Smooth muscle cell of bladder (primary cell): Measurements from ENCODE around the gene ARID3A. TPM values are rescaled to one million over a fixed set of nuclear protein-coding genes. Genes with fewer than 3 reads are reported as not detected.

ENCODE experiments used
- total RNA-seq: library from RNA; depleted of rRNA; stranded (reverse); fragments of >200 nt; gene quantifications from 2 replicates; pipeline ENCODE4 v1.2.3, GENCODE V29; 2014

Gene ARID3A, protein sequence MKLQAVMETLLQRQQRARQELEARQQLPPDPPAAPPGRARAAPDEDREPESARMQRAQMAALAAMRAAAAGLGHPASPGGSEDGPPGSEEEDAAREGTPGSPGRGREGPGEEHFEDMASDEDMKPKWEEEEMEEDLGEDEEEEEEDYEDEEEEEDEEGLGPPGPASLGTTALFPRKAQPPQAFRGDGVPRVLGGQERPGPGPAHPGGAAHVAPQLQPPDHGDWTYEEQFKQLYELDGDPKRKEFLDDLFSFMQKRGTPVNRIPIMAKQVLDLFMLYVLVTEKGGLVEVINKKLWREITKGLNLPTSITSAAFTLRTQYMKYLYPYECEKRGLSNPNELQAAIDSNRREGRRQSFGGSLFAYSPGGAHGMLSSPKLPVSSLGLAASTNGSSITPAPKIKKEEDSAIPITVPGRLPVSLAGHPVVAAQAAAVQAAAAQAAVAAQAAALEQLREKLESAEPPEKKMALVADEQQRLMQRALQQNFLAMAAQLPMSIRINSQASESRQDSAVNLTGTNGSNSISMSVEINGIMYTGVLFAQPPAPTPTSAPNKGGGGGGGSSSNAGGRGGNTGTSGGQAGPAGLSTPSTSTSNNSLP
- 16.9 and 22.2 TPM in 2 replicates for total RNA-seq

DNA sequence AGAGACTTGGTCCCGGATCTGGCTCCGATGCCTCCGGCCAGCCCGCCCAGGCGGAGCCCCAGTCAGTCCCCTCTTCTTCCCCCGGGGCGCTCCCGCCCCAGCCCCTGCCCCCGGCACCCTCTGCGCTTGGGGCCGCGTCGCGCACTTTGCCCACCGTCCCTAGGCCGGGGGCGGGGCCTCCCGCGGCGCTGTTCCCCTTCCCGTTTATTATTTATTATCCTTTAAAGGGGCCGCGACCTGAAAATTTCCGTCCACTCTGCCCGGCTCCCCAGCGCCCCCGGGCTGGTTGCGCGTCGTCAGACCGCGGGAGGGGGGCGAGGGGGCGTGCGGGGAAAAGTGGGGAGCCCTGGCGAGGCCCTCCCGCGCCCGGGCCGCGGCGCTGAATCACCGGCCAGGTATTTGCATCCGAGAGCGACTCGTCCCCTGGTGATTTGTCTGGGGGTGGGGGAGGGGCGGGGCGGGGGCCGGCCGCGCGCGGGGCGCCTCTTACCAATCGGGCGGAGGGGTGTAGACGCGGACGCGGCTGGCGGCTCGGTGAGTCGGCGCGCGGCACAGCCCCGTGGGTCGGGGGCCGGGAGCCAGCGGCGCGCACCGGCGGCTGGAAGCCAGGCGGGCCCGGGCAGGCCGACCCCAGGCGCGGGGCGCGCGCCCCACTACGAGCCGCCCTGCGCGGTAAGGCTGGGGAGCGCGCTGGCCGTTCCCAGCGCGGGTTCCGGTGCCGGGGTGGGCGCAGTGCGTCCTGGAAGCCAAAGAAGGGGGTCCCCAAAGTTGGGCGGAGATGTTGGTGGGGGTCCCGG, at the start of gene ARID3A:
Gene ARID3A (plus strand): TSS at position 510 of the 797 bp plus-strand sequence. CDS start 3,494 bp downstream, outside the sequence.

DNA sequence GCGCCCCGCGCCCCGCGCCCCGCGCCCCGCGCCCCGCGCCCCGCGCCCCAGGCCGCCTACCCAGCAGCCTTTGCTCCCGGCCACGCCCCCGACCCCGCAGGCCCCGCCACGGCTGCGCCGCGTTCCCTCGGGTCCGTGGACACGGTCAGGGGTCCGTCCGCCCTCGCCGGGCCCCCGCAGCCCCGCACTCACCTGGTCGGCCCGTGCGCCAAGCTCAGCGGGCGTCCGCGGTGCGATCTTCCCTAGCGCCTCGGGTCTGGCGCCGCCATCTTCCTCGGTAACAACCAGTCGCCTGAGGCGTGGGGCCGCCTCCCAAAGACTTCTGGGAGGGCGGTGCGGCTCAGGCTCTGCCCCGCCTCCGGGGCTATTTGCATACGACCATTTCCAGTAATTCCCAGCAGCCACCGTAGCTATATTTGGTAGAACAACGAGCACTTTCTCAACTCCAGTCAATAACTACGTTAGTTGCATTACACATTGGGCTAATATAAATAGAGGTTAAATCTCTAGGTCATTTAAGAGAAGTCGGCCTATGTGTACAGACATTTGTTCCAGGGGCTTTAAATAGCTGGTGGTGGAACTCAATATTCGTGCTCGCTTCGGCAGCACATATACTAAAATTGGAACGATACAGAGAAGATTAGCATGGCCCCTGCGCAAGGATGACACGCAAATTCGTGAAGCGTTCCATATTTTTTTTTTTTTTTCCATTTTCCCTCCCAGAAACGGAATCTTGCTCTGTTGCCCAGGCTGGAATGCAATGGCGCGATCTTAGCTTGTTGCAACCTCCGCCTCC, 32.7 kb upstream of the ARID3A start, which contains the start of the genes MED16 and RNU6-9:
Gene MED16 (minus strand): TSS at position 294 of the 796 bp plus-strand sequence. CDS start 2,056 bp downstream, outside the sequence.
Gene RNU6-9 (plus strand): TSS at position 591 of the 796 bp plus-strand sequence.

DNA sequence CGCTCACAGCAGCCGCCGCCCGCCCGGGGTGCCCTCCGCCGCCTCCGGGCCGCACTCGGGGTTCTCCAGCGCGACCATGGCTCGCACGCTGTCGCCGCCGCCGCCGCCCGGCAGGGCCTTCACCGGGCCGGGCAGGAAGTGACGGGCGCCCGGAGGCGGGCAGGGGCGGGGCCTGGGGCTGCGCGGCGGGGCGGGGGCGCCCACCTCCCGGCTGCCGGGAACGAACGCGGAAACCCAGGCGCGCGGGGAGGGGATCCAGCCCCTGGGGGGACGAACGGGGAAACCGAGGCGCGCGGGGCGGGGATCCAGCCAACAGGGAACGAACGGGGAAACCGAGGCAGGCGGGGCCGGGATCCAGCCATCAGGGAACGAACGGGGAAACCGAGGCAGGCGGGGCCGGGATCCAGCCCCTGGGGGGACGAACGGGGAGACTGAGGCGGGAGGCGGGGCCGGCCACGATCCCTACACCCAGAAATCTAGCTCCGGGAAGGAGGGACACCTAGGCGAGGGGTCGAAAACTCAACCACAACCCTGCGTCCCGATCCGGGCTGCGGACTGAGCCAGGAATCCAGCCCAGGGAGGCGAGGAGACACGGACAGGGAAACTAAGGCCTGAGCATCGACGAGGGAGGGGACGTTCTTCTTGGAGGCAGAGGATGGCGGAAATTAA, 12.6 kb upstream of the ARID3A start, which contains the start of gene R3HDM4:
Gene R3HDM4 (minus strand): TSS at position 140 of the 669 bp plus-strand sequence. CDS start 62 bp downstream, at position 78.

DNA sequence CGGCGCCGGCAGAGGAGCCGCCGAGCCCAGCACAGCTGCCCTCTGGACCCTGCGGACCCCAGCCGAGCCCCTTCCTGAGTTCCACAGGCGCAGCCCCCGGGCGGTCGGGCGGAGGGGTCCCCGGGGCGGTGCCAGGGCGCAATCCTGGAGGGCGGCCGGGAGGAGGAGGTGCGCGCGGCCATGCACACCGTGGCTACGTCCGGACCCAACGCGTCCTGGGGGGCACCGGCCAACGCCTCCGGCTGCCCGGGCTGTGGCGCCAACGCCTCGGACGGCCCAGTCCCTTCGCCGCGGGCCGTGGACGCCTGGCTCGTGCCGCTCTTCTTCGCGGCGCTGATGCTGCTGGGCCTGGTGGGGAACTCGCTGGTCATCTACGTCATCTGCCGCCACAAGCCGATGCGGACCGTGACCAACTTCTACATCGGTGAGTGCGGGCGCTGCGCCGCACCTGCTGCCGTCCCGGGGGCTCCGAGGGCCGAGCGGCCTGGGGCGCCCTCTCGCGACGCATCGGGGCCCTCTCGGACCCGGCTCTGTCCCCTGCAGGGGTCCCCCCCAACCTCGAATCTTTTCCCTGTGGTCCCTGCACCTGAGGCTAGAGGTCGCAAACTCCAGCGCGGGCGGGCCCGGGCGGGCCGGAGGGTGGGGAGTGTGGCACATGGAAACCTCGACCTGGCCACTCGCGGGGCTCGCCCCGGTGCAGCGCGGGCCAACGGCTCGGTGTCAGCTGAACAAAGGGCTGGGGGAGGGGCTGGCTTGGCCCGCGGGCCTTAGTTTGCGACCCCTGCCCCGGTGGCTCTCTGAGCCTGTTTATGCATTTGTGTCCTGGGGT, 8.3 kb upstream of the ARID3A start, which contains the start of gene KISS1R:
Gene KISS1R (plus strand): TSS at position 11 of the 829 bp plus-strand sequence. CDS start 170 bp downstream, at position 181.

DNA sequence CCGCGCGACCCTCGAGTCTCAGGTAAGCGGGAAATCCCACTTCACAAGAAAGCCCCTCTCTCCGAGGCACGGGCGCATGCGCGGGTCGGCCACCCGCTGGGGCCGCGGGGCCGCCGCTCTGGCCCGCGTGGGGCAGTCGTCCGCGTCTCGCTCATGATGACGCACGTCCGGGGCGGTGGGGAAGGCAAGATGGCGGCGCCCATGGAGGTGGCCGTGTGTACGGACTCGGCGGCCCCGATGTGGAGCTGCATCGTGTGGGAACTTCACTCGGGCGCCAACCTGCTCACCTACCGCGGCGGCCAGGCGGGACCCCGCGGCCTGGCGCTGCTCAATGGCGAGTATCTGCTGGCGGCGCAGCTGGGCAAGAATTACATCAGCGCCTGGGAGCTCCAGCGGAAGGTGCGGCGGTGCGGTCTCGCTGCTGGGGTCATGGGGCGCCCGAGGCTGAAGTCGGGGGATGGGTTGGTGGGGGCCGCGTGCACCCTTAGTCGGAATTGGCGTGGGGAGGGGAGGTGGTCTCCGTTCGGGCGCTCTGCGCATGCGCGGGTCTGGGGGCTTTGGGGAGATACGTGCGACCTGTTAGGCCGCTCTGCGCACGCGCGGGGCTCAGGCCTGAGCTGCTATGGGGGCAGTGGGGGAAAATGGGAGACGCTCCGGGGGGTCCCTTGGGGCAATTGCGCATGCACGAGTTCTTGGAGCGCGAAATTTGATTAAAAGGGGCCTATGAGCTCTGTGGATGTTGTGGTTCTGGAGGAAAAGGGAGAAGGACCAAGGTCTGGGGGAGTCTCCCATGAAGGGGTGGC, 58.5 kb downstream of the ARID3A start, which contains the start of gene WDR18:
Gene WDR18 (plus strand): TSS at position 181 of the 803 bp plus-strand sequence. CDS start 9 bp downstream, at position 190.

DNA sequence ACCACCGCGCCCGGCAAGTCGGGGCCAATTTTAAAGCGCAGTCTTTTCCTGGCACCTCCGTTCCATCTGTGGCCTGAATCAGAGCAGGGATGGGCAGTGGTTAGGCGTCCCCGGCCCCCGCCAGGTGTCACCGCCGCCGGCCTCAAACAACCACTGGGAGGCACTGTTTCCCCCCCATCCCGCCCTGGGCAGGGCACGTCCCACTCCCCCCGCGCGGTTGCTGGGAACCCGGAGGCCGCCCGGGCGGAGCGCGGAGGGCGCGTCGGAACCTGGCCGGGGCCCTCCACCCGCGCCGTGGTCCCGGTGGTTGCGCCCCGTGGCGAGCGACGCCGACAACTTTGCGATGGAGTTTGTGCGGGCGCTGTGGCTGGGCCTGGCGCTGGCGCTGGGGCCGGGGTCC, 74.3 kb downstream of the ARID3A start, which contains the start of gene GRIN3B:
Gene GRIN3B (plus strand): TSS at position 325 of the 400 bp plus-strand sequence. CDS start 19 bp downstream, at position 344.

DNA sequence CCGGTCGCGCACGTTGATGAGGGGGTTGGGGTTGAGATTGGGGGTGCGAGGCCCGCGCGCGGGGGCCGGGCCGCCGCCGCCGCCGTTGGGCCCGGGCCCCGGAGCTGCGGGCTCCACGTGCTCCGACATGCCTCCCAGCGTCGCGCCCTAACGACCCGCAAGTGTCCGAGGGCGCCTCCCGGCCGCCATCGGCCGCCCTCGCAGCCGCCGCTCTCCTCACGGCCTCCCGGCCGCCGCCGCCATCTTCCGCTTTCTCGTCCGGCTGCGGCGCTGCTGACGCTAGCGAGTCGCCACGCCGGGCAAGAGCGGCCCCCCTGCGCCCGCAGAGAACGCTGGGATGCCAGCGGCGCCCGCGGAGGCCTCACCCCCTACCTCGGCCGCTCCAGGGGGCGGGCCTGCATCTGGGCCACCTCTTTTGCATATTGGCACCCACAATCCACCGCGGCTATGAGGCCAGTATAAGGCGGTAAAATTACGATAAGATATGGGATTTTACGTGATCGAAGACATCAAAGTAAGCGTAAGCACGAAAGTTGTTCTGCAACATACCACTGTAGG, 95.1 kb downstream of the ARID3A start, which contains the start of gene TMEM259:
Gene TMEM259 (minus strand): TSS at position 256 of the 558 bp plus-strand sequence. CDS start 127 bp downstream, at position 129.

Other genes starting within 250 kb of the ARID3A start
- 43.2 and 92.6 TPM in 2 replicates for gene FSTL3, start 249.6 kb upstream of the ARID3A start, total RNA-seq
- not detected in 2 replicates for gene PRSS57, start 230.6 kb upstream of the ARID3A start, total RNA-seq
- gene PALM, start 217.1 kb upstream of the ARID3A start, total RNA-seq, result 4.8 and 15.6 TPM in 2 replicates
- 0.18 and 0.28 TPM in 2 replicates for gene MISP, start 174.9 kb upstream of the ARID3A start, total RNA-seq
- 65.2 and 67.6 TPM in 2 replicates for gene PTBP1, start 128.6 kb upstream of the ARID3A start, total RNA-seq
- 0.57 and 1.1 TPM in 2 replicates for gene PLPPR3, start 104.1 kb upstream of the ARID3A start, total RNA-seq
- 0.18 TPM in 1 of 2 replicates, not detected in the other for gene AZU1, start 98.2 kb upstream of the ARID3A start, total RNA-seq
- gene PRTN3, start 85.0 kb upstream of the ARID3A start, total RNA-seq, result not detected in 2 replicates
- 0.46 and 0.85 TPM in 2 replicates for gene ELANE, start 73.7 kb upstream of the ARID3A start, total RNA-seq
- 61.8 and 93.7 TPM in 2 replicates for gene CFD, start 66.4 kb upstream of the ARID3A start, total RNA-seq
- gene MED16, start 32.8 kb upstream of the ARID3A start, total RNA-seq, result 16.4 and 21.4 TPM in 2 replicates
- not detected in 2 replicates for gene RNU6-9, start 32.6 kb upstream of the ARID3A start, total RNA-seq
- 18.1 and 18.3 TPM in 2 replicates for gene R3HDM4, start 12.8 kb upstream of the ARID3A start, total RNA-seq
- gene KISS1R, start 8.7 kb upstream of the ARID3A start, total RNA-seq, result under 0.01 TPM in 1 of 2 replicates, not detected in the other
- 42.0 and 62.0 TPM in 2 replicates for gene WDR18, start 58.3 kb downstream of the ARID3A start, total RNA-seq
- 0.14 and 0.65 TPM in 2 replicates for gene GRIN3B, start 74.4 kb downstream of the ARID3A start, total RNA-seq
- gene TMEM259, start 95.1 kb downstream of the ARID3A start, total RNA-seq, result 47.4 and 57.0 TPM in 2 replicates
- gene RNU6-2, start 95.5 kb downstream of the ARID3A start, total RNA-seq, result not detected in 2 replicates
- 215 and 242 TPM in 2 replicates for gene CNN2, start 100.6 kb downstream of the ARID3A start, total RNA-seq
- gene ABCA7, start 114.1 kb downstream of the ARID3A start, total RNA-seq, result 3.4 and 3.8 TPM in 2 replicates
- gene ARHGAP45, start 141.1 kb downstream of the ARID3A start, total RNA-seq, result 0.85 and 1.6 TPM in 2 replicates
- gene POLR2E, start 169.3 kb downstream of the ARID3A start, total RNA-seq, result 83.9 and 89.1 TPM in 2 replicates
- 344 and 573 TPM in 2 replicates for gene GPX4, start 178.0 kb downstream of the ARID3A start, total RNA-seq
- gene SBNO2, start 248.2 kb downstream of the ARID3A start, total RNA-seq, result 34.8 and 62.8 TPM in 2 replicates